Islet precursor cell (in vitro differentiated cells): ENCODE measurements around the gene ROR1.

Experiments
- DNase-seq: peaks from one replicate; pipeline ENCODE4 v3.0.0-alpha.2; 2018

The ROR1 gene

DNA sequence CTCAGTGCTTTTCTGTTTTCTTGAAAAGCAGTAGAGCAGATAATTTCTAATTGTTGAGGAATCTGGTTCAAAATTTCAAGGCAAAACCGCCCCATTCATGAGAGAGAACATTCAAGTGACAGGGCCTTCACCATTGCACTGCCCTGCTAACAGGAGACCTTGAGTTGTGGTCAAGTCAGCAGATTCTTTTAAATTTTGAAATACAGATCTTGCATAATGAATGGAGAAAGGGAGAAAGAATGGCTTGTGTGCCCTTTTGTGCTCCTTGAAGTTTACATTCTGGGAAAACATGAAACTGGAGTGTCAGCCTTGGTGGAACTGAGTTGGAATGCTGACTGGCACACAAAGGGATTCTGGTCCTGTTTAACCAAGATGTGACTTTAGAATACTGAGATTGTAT is 265.1 kb downstream of the ROR1 start:
- no peak for DNase-seq

- no peak for DNase-seq
Measured at GRCh38 chr1:64039390-64039926, 265.6 kb downstream of the ROR1 start.

GRCh38 chr1:64041371-64042131 is 267.7 kb downstream of the ROR1 start:
- DNase-seq = no peak

DNA sequence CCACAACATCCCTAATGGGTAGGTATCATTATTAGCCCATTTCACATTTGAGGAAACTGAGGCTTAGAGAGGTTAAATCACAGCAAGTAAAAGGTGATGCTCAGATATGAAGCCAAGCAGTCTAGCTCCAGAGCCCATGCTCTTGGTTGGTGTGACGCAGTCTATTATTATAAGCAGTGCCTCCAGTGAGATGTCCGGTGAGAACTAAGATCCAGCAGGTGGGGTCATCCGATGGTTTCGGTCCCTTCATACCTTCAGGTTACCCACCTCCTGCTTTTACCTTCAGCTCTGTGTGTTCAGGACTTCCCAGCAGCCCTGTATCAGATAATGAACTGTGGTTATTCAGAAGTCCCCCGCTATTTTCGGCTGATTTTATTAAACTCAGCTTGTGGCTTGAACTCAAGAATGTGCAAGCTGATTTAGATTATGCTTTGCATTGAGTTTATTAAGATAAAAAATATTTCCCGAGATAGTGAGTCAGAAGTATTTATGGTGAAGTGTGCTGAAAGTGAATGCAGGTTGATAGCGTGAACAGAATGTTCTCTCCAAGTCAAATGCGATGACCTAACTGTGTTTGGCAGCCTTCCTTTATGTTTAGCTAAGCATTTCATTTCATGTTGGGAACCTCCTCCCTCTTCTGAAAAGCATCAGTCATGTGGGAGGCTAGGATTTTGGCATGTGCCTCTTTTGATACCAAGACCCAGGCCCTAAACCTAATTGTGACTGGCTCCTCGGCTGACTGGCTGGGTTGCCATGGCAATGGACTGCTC is 268.7 kb downstream of the ROR1 start:
- no peak for DNase-seq

GRCh38 chr1:64043288-64043687 is 269.5 kb downstream of the ROR1 start:
- DNase-seq = no peak

- peak; percentile 89 for DNase-seq
Measured at GRCh38 chr1:64043976-64044375, 270.2 kb downstream of the ROR1 start.

DNA sequence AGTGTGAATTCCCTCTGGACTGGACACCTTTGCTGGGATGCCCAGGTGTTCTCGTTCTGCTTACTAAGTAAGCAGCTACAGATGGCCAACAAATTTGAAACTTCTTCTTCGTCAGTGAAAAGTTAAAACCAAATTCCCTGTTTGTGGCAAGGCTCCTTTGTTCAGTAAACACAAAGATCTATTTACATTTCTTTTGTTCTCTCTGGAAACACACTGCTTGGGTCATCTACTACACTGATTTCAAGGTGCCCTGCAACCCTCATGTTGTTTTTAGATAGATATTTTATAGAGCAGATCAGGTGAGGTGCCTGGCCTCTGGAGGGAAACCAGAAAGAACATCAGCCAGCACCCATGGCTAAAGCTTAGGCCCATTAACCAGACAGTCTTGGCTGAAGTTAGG is 272.4 kb downstream of the ROR1 start:
- no peak for DNase-seq

DNA sequence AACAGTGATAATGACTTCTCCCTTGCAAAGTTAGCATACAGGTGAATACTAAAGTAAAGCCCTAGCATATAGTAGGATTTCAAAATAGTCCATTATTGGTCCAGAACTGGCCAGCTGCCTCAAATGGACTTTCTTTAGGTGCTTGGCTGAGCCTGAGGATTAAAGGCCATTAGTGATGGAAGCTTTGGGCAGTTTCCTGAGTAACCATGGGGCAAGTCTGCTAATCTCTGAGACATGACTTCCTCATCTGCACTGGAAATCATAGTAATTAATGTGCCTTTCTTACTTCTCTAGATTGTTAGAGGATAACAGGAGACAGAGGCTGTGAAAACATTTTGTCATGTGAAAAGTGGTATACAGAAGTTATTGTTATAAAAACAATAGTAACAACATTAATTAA is 273.1 kb downstream of the ROR1 start:
- no peak for DNase-seq

GRCh38 chr1:64047549-64047996 is 273.8 kb downstream of the ROR1 start:
- no peak for DNase-seq

- no peak for DNase-seq
Measured at GRCh38 chr1:64049900-64050540, 276.2 kb downstream of the ROR1 start.

- no peak for DNase-seq
Measured at GRCh38 chr1:64050601-64051000, 276.8 kb downstream of the ROR1 start.

DNA sequence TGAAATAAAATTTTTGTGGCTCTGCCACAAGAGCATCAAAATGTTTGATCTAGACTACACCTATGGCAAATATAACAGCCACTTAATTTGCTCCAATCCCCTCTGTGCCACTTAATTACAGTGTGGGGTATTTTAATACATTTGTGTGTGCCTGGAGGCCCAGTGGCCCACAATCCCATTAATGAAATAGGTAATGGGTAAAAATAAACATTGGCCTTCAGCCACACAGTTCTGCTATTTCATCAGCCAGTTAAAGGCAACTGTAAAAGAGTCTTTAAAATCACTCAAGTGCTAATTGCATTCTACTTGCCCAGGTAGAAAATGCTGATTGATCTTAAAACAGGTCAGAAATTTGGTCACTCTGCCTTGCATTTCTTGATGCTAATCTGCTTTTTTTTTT is 278.0 kb downstream of the ROR1 start:
- DNase-seq = no peak

GRCh38 chr1:64052777-64053176 is 279.0 kb downstream of the ROR1 start:
- no peak for DNase-seq

DNA sequence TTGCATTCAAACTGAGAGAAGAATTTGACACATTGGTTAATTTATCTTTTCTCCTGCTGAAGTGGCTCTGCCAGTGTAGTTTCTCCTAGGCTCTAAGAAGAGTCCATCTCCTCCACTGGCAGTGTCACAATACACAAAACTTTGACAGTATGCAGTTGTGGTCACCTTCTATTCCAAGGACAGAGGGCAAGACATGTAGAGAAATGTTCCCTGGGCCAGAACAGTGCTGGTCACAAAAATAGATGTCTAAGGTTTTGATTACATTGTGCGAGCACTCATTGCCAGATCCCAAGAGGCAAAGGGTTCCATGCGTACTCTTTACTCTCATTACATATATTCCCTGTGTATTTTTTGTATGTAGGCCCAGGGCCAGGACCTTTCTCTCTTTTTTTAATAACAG is 281.5 kb downstream of the ROR1 start:
- DNase-seq = no peak

GRCh38 chr1:64059556-64059955 is 285.7 kb downstream of the ROR1 start:
- no peak for DNase-seq

DNA sequence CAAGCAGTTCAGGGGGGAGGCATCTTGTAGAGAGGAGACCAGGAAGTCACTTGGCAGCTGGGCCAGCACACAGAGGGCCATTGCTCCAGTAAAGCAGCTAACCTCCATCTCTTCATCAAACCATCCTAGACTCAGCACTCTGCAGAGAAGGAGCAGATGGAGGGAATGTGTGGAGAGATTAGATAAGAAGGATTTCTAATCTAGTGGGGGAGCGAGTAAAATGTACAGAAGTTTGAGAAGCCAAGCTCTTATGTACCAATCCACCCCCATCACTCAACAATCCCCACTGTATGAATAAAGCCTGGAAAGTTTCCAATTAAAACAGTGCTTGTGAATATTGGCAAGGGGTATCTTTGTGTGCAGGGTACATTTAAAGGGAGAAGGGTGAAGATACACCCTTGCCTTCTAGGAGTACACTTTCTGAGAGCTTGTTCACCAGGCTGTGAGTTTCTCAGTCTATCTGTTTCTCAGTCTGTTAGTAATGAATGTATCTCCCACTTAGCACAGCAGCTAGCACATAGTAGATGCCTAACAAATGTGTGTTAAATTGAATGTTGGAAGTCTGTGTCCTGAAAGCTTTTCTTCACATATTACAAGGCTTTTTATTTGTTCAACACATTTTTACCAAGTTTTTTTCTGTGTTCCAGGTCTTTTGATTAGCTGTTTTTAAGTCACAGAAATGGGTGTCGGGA is 286.9 kb downstream of the ROR1 start:
- DNase-seq = no peak

DNA sequence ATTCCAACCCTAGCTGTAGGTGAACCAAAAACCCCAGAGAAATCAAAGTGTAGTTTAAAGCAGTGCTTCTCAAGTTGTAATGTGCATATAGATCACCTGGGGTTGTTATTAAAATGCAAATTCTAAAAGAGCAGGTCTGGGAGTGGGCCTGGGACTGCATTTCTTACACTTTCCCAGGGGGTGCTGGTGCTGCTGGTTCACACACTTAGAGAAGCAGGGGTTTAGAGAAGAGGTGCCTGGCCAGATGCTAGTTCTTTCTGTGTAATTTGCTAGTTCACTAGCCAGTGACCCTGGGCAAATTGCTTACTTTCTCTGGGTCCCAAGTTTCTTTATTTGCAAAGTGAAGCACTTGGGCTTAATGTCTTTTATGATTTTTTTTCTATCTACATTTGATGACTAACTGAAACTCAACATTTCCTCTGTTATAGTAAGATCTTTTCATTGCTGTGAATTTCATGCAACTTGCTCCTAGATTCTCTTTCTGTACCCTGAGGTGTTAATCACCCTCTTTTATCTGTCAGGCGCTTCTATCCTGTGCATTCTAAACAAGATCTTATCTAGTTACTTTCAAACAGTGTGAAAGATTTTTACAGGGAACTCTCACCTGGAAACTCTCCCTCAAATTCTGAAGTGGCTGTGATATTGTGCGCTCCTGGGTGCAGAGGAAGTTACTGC is 287.8 kb downstream of the ROR1 start:
- no peak for DNase-seq

DNA sequence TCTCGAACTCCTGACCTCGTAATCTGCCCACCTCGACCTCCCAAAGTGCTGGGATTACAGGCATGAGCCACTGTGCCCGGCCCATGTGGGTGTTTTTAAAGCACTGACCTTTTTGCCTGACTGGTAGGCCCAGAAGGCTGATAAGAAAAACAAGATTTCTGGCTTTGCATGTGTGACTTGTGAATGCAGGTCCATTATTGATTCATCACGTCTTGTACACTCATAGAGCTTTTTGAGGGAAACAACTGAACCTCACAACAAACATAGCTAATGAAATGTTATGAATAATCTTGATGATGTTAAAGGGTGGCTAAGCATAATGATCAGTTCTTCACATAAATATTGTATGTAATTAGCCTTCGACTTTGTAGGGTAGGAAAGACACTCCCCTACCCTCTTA is 288.7 kb downstream of the ROR1 start:
- DNase-seq = no peak

DNA sequence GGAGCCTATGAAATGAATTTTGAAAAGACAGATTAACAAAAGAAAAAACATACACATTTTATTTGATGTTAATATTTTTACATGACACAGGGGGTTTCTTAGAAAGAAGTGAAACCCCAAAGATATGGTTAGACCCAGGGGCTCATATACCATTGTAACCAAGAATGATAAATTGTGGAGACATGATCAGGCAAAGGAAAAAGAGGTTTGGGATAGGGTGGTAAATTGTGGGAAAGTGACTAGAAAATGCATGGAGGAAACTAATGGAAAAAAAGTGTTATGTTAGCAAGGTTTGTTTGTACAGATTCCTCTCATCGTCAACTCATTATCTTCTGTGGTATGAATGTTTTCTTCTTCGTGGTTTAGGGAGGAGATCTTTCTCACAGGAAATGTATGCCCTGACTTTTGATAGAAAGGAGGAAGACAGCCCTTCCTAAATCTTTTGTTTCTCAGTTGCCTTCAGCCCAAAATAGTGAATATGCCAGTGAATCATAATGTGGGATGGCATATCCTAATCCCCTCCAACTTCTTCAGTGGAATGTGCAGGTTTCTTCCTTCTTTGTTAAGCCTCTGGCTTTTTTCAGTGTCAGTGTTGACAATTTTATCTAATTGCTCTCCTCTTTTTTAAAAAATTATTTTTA is 289.2 kb downstream of the ROR1 start:
- DNase-seq = no peak

GRCh38 chr1:64065571-64065970 is 291.8 kb downstream of the ROR1 start:
- DNase-seq = no peak

DNA sequence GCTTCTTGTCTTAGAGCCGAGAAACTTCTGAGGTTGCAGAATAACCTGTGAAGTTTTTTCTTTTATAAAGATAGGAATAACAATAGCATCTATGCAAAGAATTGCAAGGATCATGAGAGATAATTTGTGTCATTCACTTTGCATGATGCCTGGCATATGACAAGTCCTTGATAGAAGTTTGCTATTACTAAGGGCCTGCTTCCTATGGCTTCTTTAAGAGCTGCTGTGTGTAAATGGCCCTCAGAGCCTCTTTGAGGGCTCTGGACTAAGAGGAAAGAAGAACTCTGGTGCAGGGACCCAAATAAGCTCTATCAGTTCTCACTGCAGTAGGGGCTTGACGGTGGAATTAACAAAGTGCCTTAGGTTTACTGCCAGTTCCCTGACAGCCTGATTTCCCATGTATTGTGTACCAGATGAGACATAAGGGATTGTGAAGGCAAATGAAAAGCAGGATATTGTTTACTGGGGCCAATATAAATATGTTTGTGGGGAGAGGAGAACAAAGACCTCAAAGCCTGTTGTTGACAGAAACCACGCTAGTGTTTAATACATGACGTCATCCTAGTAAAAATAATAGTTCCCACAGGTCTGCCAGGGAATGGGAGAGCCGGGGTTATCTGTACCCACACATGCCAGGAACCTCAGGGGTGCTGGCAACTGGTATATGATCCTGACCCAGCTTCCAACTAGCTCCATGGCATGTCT is 298.4 kb downstream of the ROR1 start:
- no peak for DNase-seq
